Right lobe of liver (tissue), 6 donors: ENCODE results near the gene ARF4. TPM values are rescaled to one million over a fixed set of nuclear protein-coding genes. Genes with fewer than 3 reads are reported as not detected.
"Not testable (repeated sequence)": the region's sequence is repeated elsewhere in the genome, so short reads cannot be mapped to it uniquely, and the experiment has no call there.

Experiments
- ATAC-seq, 4 donors: fragments of 200-7000 bp; cut with Tn5 transposase; one replicate each; pipeline ENCODE4 v1.9.1; 2020; ENCODE audit warnings: mild to moderate bottlenecking in 4 of 4, moderate library complexity in 4 of 4
- DNase-seq, 3 donors: peaks; one replicate each; pipeline ENCODE4 v3.0.0-alpha.2; 2020
- H3K27ac ChIP-seq, 3 donors: fragments of 200-600 bp; one replicate each; pipeline ENCODE4 v1.8.0; 2022
- H3K27me3 ChIP-seq, 2 donors: fragments of 200-600 bp; one replicate each; pipeline ENCODE4 v1.8.0; 2022
- H3K36me3 ChIP-seq, 4 donors: fragments of 200-600 bp; sonication (generic) in 1 of 4; one replicate each; pipeline versions ENCODE4 v1.5.1 to v1.8.0; 2017 to 2022; ENCODE audit warnings: control low read depth in 1 of 4
- H3K4me1 ChIP-seq, 4 donors: fragments of 200-600 bp; sonication (generic) in 1 of 4; one replicate each; pipeline versions ENCODE4 v1.5.1 to v1.8.0; 2017 to 2022; ENCODE audit warnings: control low read depth in 1 of 4
- H3K4me3 ChIP-seq, 3 donors: fragments of 200-600 bp; one replicate each; pipeline ENCODE4 v1.8.0; 2022
- H3K9me3 ChIP-seq, 4 donors: fragments of 200-600 bp; sonication (generic) in 1 of 4; one replicate each; pipeline versions ENCODE4 v1.5.1 to v1.8.0; 2017 to 2022; ENCODE audit warnings: control low read depth in 1 of 4
- POLR2A ChIP-seq: fragments of 450-650 bp; IDR thresholded peaks from one replicate; pipeline ENCODE4 v1.6.1; 2017; ENCODE audit warnings: antibody characterized with exemption, mild to moderate bottlenecking
- WGBS: methylation state at CpG from one replicate; pipeline ENCODE4 v1.1.6; 2018; ENCODE audit warnings: low coverage, low lambda C conversion rate; ENCODE audit not compliant: insufficient coverage; ENCODE audit errors: missing lambda C conversion rate; 5-methylcytosine and 5-hydroxymethylcytosine counted together
- intact Hi-C, 2 donors: fragments of 100-400 bp; cut with DNase I; formaldehyde crosslinking; loops; one replicate each; pipeline versions ENCODE4 v1.11.2 to v1.14.1; 2022
- long read RNA-seq: library from polyadenylated mRNA; unstranded; transcript quantifications from one replicate; pipeline ENCODE4 v2.0.0, GENCODE V29; 2019
- total RNA-seq, 6 experiments: library from RNA; depleted of rRNA in 2 of 6; stranded (reverse); fragments of >200 nt in 2 of 6; fragmentation: NEBNext Ultra II Directional in 3 of 6; extraction: Animal tissue kit (Norgen Biotek cat#: 25700) in 3 of 6; gene quantifications; one replicate each; pipeline versions ENCODE4 v1.1.0 to v1.2.4, GENCODE V29; 2016 to 2023
- TF ChIP-seq, protein P1 (sequence below), 4 donors: fragments of 200-600 bp in 3 of 4; fragments of 450-650 bp in 1 of 4; IDR thresholded peaks; one replicate each; pipeline versions ENCODE4 v1.5.1 to v1.8.0; 2016 to 2022; ENCODE audit warnings: antibody characterized with exemption in 4 of 4, mild to moderate bottlenecking in 2 of 4
- donor health status: DM: no; HTN: yes; CAD: no.
- donor health status: DM: no; HTN: no; CAD: no.
- donor health status: DM: no; HTN: no; CAD: no.
- donor health status: DM: no; HTN: yes; CAD: no.
- donor health status: DM: no; HTN: yes; CAD: no.

The ARF4 gene
- total RNA-seq: 100 to 1,000 TPM in 2 of 6 experiments, 10 to 100 TPM in 4; 63.0 to 125 (median 92.7) TPM
- long read RNA-seq, transcript ARF4-201 (6 exons, 1,660 nt): major isoform, 20 of 23 reads
- long read RNA-seq, partial matches to known transcripts: 0 of 23 reads
- long read RNA-seq, other reads (novel, unspliced or antisense): 3 of 23 reads

DNA sequence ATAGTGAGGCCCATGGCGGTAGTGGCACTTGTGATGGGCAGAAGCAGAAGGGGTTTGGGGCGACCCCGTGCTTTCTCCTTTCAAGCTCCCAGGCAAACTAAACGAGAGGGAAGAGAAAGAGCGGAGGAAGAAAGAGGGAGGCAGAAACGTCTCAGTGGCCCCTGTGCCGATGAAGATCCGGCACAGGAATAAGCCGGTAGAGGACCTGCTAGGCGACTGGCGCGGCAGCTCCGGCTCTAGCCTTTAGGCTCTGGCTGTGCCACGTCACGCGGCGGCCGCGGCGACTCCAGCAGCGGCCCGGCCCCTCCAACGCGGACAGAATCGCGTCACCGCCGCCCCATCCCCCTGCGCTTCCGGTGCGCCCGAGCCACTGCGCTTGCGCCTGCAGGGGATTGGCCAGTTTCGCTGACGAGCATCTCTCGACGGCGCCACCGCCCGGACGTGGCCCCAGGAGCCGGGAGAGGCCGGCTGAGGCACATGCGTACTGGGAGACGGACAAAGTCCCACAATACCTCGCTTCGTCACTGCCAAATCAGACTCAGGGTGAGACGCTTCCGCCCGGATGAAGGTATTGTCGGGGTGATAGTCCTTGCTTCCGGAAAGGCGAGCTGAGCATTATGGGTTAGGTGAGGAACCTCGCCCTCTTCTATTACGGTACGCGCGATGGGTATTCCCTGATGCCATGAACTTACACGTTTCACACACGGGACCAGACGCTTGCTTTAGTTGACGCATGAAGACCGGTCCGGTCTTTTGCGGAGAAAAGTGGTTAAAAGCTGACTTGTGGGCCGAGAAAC lies at the start of gene ARF4:
Gene ARF4, minus strand, starts transcription at position 218 of the 797 bp plus-strand sequence. Its CDS starts 204 bp downstream, at position 14.
- no peaks in the 10 kb centered on the region for H3K9me3 ChIP-seq
- TF ChIP-seq POLR2A: peak; percentile 99
- TF ChIP-seq, protein P1, sequence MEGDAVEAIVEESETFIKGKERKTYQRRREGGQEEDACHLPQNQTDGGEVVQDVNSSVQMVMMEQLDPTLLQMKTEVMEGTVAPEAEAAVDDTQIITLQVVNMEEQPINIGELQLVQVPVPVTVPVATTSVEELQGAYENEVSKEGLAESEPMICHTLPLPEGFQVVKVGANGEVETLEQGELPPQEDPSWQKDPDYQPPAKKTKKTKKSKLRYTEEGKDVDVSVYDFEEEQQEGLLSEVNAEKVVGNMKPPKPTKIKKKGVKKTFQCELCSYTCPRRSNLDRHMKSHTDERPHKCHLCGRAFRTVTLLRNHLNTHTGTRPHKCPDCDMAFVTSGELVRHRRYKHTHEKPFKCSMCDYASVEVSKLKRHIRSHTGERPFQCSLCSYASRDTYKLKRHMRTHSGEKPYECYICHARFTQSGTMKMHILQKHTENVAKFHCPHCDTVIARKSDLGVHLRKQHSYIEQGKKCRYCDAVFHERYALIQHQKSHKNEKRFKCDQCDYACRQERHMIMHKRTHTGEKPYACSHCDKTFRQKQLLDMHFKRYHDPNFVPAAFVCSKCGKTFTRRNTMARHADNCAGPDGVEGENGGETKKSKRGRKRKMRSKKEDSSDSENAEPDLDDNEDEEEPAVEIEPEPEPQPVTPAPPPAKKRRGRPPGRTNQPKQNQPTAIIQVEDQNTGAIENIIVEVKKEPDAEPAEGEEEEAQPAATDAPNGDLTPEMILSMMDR (IDR thresholded peaks at IDR 0.05): peak in 3 of 4 donors; percentile 30 to 48 (median 41)
- intact Hi-C loops: loop anchor here in 1 of 2 donors (5.0 to 10.0 kb wide), 2 partner anchors 40 to 157 kb away; partner anchors contain the start of genes PDE12 and SLMAP
- no peaks in the 10 kb centered on the region for H3K27me3 ChIP-seq
- no peaks in the 10 kb centered on the region for H3K36me3 ChIP-seq
- H3K4me1 ChIP-seq: peaks cover 0 to 47% (median 15%) of the 10 kb centered on the region in 4 donors
- under 1% methylated on average over 20 of the region's 67 CpGs for WGBS
- ATAC-seq: peak; percentile 90 to 97 (median 93)
- peak; percentile 99 to 100 (median 99) for DNase-seq
- peak within 1 kb of the TSS; percentile 94 to 95 (median 95) for H3K27ac ChIP-seq
- peak within 1 kb of the TSS; percentile 75 to 87 (median 83) for H3K4me3 ChIP-seq

DNA sequence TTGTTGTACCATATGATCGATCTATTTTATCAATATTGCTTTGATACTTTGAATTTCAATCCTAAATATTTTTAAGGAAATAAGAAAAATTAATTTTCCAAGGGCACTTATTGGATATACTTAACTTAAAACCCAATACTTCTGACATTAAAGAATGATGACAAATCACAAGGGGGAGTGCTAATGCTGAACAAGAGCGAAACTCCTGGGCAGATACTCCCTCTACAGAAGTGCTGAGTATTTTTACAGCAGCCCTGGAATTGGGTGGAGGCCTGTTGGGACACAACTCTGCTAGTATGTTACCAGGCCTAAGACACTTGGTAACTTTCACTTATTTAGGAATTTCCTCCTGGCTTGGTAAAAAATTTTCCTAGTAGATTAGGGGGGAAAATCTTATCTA lies 49.6 kb upstream of the ARF4 start:
- Histone ChIP-seq H3K27me3 (no peaks in the 10 kb centered on the region), H3K36me3 (peaks cover 0 to 11% (median 4%) of the 10 kb centered on the region in 4 donors), H3K27ac (no peak overlapping the region), H3K4me3 (no peak overlapping the region), H3K4me1 (no peaks in the 10 kb centered on the region), H3K9me3 (no peaks in the 10 kb centered on the region)
- ATAC-seq (peak; percentile 35 to 74 (median 70)), DNase-seq (no peak)
- TF ChIP-seq POLR2A: no peak
- TF ChIP-seq, protein P1 (IDR thresholded peaks at IDR 0.05): peak in 2 of 4 donors; percentile 13 to 16
- intact Hi-C loops: no loop called here
- WGBS: 90% methylated on average over 2 of the region's 2 CpGs

DNA sequence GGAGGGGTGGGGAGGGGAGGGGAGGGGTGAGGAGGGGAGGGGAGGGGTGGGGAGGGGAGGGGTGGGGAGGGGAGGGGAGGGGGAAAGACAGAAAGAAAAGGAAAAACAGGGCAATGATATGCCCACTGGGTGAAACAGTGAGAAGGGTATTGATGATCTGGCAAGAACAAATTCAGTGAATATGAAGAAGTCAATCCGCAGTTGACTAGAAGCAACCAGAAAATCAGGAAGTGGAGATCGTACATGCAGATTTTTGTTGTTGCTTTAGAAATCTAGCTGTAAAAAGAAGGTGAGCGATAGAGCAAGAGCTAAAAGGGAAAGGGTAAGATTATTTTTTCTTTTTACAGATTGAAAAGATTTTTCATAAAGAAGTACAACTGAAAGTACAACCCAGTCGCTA lies 47.6 kb upstream of the ARF4 start:
- H3K4me3 ChIP-seq: no peak overlapping the region
- H3K9me3 ChIP-seq: no peaks in the 10 kb centered on the region
- no peaks in the 10 kb centered on the region for H3K27me3 ChIP-seq
- no peak overlapping the region for H3K27ac ChIP-seq
- intact Hi-C loops: no loop called here
- DNase-seq (no peak), ATAC-seq (no peak)
- 87% methylated on average over 4 of the region's 4 CpGs for WGBS
- H3K36me3 ChIP-seq: peaks cover 0 to 14% (median 4%) of the 10 kb centered on the region in 4 donors
- TF ChIP-seq, protein P1 (IDR thresholded peaks at IDR 0.05): no peak
- TF ChIP-seq POLR2A: no peak
- no peaks in the 10 kb centered on the region for H3K4me1 ChIP-seq

GRCh38 chr3:57637391-57637790 lies 40.2 kb upstream of the ARF4 start:
- no peaks in the 10 kb centered on the region for H3K9me3 ChIP-seq
- peaks cover 0 to 29% (median 3%) of the 10 kb centered on the region in 4 donors for H3K36me3 ChIP-seq
- intact Hi-C loops: no loop called here
- H3K27me3 ChIP-seq: no peaks in the 10 kb centered on the region
- no peak overlapping the region for H3K4me3 ChIP-seq
- DNase-seq (no peak), ATAC-seq (no peak)
- TF ChIP-seq, protein P1 (IDR thresholded peaks at IDR 0.05): no peak
- TF ChIP-seq POLR2A: no peak
- no peaks in the 10 kb centered on the region for H3K4me1 ChIP-seq
- no peak overlapping the region for H3K27ac ChIP-seq

GRCh38 chr3:57634259-57634658 lies 37.1 kb upstream of the ARF4 start:
- H3K9me3 ChIP-seq, intact Hi-C loops, ATAC-seq, H3K4me1 ChIP-seq, DNase-seq, H3K4me3 ChIP-seq, H3K27ac ChIP-seq, H3K27me3 ChIP-seq: not testable (repeated sequence)
- 100% methylated on average over 2 of the region's 3 CpGs for WGBS
- peaks cover 0 to 34% (median 7%) of the 10 kb centered on the region in 4 donors for H3K36me3 ChIP-seq
